Thymus (tissue), 2 donors: ENCODE results near the gene GNGT2. TPM values are rescaled to one million over a fixed set of nuclear protein-coding genes. Genes with fewer than 3 reads are reported as not detected.

ENCODE experiments used
- polyA plus RNA-seq: library from polyadenylated mRNA; stranded (reverse); fragments of 200-250 nt; gene quantifications from one replicate; pipeline ENCODE4 v1.2.3, GENCODE V29; 2013
- total RNA-seq: library from RNA; stranded (reverse); fragments of 120-200 nt; gene quantifications from one replicate; pipeline ENCODE4 v1.2.4, GENCODE V29; 2013
- donor health status: healthy.

Gene GNGT2
- total and polyA plus RNA-seq, 2 donors = 6.9 to 10.8 TPM

Other genes with a start within 250 kb of the GNGT2 start
- 0.57 TPM for gene GIP, start 242.0 kb downstream of the GNGT2 start, total RNA-seq
- gene GIP, start 242.0 kb downstream of the GNGT2 start, polyA plus RNA-seq = 1.9 TPM
- gene IGF2BP1, start 213.2 kb downstream of the GNGT2 start, total RNA-seq = 10.9 TPM
- gene IGF2BP1, start 213.2 kb downstream of the GNGT2 start, polyA plus RNA-seq = 0.07 TPM
- gene B4GALNT2, start 77.8 kb downstream of the GNGT2 start, total RNA-seq = 0.05 TPM
- 0.02 TPM for gene B4GALNT2, start 77.8 kb downstream of the GNGT2 start, polyA plus RNA-seq
- 13.4 TPM for gene ABI3, start 133 bp upstream of the GNGT2 start, total RNA-seq
- gene ABI3, start 133 bp upstream of the GNGT2 start, polyA plus RNA-seq = 12.6 TPM
- 1.8 TPM for gene PHOSPHO1, start 20.2 kb upstream of the GNGT2 start, total RNA-seq
- 0.50 TPM for gene PHOSPHO1, start 20.2 kb upstream of the GNGT2 start, polyA plus RNA-seq
- gene ZNF652, start 151.7 kb upstream of the GNGT2 start, total RNA-seq = 17.8 TPM
- 32.0 TPM for gene ZNF652, start 151.7 kb upstream of the GNGT2 start, polyA plus RNA-seq
- 98.4 TPM for gene PHB1, start 204.3 kb upstream of the GNGT2 start, total RNA-seq
- gene PHB1, start 204.3 kb upstream of the GNGT2 start, polyA plus RNA-seq = 59.9 TPM